NK-92 treated with Interleukin-12 subunit alpha and Interleukin-12 subunit beta, amount 100 ng/mL, for 24 hours (cell line): ENCODE results near the gene TRIM7.
"Not testable (repeated sequence)": the region's sequence is repeated elsewhere in the genome, so short reads cannot be mapped to it uniquely, and the experiment has no call there.

ENCODE experiments used
- DNase-seq: peaks from one replicate; lab custom pipeline; 2025; lab: John Stamatoyannopoulos, UW

Gene TRIM7

DNA sequence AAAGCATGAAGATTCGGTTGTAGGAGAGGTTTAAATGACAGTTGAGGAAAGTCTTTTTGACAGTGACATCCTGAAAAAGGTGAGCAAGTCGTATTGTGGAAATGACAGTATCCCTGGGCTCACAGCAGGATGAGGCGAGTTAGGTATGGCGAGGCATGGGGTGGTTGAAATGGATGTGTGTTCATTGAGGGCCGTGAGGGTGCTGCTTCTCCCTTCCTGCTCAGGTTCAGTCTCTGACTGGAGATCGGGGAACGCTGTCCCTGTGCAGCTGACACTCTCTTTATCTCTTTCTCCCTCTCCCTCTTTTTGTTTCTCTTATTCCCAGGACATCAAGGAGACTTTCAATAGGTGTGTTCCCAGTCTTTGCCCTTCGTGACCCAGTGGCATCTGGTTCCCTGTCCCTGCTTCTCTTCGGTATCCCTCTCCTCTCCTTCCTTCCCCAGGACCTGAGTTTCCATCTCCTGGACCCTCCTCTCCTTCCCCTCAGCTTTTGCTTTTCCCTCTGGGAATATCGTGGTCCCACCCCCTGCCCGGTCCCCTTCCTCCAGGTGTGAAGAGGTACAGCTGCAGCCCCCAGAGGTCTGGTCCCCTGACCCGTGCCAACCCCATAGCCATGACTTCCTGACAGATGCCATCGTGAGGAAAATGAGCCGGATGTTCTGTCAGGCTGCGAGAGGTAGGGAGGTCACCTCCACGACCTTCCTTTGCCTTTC lies 28.2 kb upstream of the TRIM7 start:
- DNase-seq: no peak

DNA sequence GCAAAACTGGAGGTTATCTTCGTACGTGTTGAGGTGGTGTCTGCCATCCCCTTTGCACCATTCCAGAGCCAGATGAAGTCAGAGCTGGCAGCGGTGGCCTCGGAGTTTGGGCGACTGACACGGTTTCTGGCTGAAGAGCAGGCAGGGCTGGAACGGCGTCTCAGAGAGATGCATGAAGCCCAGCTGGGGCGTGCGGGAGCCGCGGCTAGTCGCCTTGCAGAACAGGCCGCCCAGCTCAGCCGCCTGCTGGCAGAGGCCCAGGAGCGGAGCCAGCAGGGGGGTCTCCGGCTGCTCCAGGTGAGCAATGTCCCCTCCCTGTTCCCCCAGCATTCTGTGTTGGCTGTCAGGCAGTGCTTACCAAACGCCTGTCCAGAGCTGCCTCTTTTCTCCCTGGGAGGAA lies 27.6 kb upstream of the TRIM7 start:
- no peak for DNase-seq

DNA sequence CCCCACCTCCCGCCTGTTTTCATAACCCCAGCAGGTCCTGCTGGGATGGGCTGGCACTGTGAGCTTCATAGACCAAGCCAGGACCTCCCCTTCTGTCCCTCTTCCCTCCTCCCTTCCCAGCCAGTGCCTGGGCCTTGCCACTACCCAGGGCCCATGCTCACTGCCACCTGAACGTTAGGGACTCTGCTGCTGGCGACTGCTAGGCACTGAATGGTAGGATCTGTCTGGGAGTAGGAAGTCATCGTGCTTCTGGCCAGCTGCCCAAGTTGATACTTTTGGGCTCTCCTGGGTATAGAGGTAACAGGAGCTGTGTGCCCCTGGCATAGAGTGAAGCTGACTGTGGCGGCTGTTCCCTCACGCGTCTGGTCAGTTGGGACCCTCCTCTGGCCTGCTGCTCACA lies 26.4 kb upstream of the TRIM7 start:
- no peak for DNase-seq

DNA sequence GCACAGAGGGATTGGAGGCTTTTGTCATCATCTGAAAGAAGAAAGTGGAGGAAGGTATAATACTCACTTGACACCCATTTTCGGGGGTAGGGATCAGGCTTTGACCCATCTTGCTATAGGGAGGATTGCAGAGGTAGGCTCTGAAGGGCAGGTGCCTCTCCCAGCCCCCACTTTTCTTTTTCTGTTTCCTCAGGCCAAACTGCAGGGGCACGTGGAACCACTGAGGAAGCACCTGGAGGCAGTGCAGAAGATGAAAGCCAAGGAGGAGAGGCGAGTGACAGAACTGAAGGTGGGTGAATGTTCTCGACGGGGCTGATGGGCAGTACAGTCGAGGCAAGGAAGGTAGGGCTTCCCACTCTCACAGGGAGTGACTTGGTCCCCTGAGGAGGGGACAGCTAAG lies 25.6 kb upstream of the TRIM7 start:
- no peak for DNase-seq

DNA sequence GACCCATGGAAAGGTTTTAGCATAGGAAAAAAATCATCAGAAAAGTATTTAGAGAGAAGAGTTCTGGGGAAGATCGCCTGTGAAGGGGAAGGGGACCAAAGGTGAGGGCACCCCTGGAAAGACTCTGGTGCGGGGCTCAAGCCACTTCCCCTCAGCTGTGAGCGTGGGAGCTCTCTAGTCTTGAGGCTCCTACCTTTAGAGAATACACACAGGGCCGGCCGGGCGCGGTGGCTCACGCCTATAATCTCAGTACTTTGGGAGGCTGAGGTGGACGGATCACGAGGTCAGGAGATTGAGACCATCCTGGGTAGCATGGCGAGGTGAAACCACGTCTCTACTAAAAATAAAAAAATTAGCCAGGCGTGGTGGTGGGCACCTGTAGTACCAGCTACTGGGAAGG lies 25.0 kb upstream of the TRIM7 start:
- DNase-seq: no peak

DNA sequence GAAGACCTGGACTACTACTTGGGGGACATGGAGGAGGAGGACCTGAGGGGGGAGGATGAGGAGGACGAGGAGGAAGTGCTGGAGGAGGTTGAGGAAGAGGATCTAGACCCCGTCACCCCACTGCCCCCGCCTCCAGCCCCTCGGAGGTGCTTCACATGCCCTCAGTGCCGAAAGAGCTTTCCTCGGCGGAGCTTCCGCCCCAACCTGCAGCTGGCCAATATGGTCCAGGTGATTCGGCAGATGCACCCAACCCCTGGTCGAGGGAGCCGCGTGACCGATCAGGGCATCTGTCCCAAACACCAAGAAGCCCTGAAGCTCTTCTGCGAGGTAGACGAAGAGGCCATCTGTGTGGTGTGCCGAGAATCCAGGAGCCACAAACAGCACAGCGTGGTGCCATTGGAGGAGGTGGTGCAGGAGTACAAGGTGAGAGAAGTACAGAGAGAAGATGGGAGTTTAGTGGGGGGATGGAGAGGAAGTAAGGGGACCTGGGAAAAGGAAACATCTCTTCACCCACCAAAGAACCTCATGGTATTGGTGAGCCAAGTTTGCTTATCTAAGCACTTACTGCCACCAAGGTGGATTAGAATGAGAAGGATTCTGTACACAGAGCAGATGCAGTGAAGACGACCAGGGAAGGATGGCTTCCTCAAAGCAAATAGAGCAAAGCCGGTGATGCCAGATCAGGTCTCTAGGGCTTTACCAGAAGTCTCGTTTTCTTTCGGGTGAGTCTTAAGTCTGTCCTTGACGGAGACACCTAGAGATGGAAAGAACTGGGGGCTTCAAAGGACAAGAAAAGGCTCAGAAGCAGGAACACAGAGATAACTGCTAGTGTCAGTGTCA lies 19.6 kb upstream of the TRIM7 start:
- DNase-seq: no peak

DNA sequence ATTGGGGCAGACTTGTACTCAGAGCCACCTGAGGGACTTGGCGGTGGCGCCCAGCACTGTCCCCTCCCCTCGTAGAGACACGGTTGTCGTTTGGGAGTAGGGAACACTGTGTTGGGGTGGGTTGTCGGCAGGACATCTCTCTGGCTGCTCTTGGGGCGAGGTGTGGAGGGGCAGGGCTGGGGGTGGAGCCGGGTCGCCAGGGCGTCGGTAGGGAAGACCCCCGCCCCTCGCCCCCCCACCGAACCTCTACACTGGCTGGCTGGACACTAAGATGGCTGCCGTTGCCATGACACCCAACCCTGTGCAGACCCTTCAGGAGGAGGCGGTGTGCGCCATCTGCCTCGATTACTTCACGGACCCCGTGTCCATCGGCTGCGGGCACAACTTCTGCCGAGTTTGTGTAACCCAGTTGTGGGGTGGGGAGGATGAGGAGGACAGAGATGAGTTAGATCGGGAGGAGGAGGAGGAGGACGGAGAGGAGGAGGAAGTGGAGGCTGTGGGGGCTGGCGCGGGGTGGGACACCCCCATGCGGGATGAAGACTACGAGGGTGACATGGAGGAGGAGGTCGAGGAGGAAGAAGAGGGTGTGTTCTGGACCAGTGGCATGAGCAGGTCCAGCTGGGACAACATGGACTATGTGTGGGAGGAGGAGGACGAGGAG lies 18.9 kb upstream of the TRIM7 start:
- DNase-seq: no peak

DNA sequence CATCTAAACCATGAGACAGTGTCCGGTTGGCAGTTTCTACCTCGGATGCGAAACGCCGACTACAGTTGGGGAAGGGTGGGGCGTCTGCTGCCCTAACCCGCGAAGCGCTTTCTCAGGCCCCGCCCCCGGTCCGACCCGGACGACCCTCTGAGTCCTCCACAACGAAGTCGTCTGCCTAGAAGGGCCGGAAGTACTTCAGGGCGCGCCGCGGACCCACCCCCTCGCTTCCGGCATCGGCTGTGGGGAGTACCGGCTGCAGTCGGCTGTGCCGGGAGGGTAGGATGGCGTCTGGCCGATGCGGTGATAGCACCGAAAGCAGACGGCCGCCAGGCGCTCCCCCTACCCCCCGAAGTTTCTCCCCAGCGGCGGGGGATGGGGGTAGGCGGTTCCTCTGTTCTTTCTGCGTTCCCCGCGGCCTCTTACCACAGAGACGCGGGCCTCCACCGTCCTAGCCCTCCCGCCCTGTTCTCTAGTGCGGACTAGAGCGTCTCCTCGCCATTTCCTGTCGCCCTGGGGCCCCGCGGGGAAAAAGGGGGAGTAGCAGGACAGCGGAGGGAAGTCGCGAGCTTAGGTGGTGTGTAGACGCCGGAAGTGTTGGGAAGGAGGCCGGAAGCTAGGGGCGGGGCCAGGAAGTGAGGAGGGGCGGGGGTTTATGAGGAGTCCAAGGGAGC lies 18.2 kb upstream of the TRIM7 start, which contains the start of gene TRIM41:
TRIM41 (plus strand) TSS at position 224 of the 671 bp plus-strand sequence. CDS start 719 bp downstream, outside the sequence.
- no peak for DNase-seq

DNA sequence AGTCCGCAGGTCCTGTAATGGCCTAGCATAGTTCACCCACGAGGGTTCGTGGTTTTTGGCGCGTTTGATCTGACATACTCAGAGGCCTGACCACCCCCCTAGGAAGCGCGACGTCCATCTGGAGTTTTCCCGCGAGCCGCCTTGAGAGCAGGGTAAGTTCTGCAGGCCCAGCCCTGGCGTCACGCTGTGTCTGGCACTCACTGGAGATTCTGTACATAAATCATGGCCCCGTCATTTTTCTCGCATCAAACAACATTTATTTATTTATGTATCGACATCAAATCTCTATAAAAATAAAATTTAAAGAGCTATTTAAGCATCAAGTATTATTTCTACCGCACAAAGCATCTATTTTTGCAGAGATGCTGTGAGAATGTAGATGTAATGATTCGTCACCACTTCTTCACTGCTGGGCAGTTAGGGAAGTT lies 17.6 kb upstream of the TRIM7 start:
- no peak for DNase-seq

DNA sequence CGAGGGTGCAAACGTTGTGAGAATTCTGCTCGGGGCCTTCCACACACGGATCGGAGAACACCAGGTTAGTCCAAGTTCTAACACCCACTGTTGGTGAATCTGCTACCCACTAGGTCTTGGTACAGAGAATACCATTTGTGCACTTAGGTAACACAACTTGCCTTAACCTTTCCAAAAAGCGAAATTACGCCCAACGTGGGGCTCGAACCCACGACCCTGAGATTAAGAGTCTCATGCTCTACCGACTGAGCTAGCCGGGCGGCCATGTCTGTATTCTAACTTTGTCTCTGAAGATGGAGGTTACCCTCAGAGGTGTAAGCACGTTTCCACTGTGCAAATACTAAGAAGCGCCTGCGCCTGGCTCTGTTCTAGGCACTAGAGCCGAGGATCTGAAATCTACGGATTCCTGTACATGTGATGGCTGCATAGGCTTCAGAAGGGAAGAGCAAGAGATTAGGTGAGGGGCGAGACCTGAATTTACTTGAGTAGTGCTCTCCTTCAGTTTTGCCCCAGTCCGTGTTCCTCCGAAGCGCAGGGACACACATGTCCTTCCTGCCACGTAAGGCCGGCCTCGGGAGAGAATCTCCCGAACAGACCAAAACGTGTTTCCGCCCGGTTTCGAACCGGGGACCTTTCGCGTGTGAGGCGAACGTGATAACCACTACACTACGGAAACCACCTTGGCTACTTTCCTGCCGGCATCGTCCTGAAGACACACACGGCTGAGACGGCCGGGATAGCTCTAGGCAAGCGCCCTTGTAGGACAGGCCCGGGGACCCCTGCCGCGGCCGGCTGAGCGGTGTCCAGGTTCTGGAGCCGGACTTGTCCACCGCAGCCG lies 17.0 kb upstream of the TRIM7 start:
- no peak for DNase-seq

DNA sequence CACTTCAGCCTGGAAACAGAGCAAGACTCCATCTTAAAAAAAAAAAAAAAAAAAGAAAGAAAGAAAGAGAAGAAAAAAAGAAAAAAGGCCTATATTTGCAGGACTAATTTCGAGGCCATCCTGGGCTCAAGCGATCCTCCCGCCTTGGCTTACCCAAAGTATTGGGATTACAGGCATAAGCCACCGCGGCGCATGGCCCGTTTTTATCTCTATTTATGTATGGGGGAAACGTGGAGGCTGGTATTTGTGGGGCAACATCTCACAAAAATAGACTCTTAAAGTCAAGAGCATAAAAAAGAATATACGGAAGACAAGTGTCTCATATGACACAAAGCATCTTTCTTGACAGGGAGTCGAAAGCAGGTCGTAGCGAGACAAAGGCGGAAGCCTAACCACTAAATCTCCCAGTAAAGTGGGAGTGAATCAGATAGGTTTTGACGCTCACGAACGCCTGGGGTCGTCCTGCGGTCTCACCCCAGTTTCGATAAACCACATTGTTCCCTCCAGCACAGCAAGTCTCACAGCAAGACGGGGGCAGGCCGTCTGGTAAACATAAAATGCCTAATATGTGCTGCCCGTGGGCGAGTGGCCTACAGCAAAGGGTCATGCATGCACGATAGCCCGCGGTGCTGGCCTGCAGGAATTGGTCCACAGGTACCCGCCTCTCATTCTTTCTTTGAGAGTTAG lies 16.3 kb upstream of the TRIM7 start:
- DNase-seq: no peak

DNA sequence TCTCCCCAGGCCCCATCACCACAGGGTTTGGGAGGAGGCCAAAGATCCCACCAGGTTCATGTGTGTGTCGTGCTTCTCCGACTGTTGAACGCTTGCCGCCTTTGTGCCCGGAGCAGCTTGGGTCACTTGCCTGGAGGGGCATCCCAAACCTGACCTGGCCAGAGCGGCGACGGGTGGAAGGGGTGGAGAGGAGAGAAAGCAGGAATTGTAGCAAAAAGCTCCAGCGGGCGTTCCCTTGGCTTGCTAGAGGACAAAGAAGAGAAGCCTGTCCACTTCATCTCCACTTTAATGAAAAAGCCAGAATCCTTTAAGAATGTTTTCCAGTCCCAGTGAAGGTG lies 15.2 kb upstream of the TRIM7 start:
- DNase-seq: no peak

DNA sequence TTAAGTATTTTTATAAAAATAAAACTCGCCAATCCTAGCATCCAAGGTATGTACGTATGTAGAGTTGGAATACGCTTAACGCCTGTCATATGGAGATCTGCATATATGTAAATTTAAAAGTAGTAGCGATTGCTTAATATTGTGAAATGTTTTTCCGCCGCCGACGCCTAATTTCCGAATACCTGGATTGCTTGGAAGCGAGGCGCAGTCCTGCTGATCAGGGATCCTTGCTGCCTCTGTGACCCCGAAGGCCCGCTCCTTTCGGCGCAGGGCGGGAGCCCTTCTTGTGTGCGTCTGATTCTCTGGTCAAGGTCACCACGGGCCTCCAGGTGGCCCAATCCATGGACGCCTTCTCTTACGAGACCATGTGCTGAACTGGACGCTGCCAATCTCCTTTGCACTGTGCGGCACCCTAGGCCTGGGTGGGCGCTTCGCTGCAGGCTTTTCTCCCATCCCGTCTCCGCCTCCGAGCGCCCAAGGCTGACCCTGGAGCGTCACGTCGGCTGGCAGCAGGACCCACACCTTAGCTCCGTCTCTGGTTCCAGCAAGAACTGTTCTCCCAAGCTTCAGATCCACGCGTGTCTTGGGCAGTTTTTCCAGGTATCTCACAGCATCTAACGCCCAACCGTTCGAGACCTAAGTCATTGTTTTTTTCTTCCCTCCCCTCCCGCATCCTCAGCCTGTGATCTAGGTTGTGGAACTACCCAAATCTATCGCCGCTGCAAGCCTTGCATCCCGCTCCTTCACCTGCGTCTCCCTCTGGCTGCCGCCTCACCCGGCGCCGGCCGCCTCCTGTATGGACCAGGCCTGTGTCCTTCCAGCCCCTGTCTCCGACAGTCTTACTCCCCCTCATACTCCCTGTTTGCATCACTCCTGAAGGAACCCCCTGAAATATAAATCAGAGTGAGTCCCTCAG lies 14.5 kb upstream of the TRIM7 start:
- DNase-seq: no peak

DNA sequence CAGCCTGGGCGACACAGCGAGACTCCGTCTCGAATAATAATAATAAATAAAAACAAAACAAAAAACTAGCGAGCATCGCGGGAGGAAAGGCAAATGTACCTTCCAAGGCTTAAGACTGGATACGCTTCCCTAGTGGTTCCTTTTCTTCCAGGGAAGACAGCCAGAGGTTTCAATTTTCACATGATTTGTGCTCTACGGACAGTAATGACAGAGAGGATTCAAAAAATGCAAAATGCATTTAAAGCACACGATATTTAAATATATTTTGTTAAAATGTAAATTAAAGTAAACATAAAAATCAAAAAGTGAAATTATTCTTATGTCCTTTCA lies 13.8 kb upstream of the TRIM7 start:
- DNase-seq: no peak

DNA sequence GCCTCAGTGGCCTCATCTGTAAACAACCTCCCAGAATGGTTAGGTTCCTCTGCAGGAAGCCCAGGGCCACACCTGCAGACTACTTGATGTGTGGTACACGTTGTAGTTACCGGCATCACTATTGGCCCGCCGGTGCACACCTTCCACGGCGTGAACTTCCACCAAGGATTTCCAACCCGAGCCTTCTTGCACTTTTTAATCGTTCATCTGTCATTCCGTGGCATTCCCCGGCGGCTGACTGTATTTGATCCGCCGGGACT lies 12.7 kb upstream of the TRIM7 start:
- DNase-seq: no peak

DNA sequence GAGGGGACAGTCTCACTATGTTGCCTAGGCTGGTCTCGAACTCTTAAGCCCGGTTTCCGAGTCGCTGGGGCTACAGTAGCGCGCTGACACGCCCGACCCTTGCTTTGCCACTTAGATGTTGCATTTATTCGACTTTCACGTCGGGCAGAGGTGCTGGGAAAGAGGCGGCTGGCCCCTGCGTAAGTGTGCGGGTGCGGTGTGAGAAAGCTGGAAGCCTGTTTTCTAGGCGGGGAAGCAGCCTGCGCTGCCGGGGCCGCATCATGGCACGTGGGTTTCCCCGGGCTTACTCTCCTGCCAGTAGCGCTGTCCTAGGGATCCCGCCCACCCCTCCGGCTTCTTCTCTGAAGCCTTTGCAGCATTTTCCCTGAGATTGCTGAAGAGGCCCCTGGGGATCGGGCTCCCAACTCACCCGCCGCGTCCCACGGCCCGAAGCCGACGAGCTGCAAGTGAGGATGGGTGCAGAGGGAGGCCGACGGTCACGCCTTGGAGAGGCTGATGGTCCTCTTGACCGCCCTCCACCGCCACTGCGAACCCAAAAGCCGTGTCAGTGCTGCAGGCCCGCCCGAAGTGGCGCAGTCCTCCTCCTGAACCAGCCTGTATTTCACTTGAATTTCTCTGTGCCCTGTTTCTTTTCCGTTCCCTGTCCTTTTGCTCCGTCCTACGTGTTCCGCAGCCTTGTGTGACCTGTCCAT lies 12.3 kb upstream of the TRIM7 start:
- no peak for DNase-seq

DNA sequence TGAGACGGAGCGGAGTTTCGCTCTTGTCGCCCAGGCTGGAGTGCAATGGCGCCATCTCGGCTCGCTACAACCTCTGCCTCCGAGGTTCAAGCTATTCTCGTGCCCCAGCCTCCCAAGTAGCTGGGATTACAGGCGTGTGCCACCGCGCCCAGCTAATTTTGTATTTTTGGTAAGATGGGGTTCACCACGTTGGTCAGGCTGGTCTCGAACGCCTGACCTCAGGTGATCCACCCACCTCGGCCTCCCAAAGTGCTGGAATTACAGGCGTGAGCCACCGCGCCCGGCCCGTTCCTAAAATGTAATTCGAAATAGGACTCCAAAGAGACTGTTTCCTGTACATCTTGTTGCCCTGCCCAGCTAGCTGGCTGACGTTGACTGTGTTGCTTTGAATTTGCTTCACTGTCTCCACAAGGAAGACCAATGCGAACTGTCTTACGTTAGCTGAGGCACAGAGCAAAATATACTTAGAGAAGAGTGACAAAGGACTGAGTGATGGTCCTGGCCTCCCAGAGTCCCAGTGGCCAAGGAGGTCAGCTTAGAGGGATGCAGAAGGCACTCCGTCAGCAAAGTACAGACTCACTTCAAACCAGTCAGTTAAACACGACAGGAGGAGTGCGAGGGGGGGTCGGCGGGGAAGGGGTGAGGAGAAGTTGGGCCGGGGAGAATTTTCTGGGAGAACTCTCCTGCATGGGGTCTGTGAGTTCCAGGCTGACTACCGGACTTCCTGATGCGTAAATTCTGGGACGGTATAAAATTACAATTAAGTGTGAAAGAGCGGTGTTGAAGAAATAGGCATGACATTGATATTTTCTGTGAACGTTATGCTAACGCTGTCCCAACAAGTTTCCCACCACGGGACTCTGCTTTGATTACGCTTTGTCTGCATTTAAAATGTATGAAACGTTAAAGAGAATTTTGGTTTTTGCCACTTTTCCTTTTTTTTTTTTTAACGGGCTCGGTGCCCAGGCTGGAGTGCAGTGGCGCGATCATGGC lies 11.3 kb upstream of the TRIM7 start:
- no peak for DNase-seq

DNA sequence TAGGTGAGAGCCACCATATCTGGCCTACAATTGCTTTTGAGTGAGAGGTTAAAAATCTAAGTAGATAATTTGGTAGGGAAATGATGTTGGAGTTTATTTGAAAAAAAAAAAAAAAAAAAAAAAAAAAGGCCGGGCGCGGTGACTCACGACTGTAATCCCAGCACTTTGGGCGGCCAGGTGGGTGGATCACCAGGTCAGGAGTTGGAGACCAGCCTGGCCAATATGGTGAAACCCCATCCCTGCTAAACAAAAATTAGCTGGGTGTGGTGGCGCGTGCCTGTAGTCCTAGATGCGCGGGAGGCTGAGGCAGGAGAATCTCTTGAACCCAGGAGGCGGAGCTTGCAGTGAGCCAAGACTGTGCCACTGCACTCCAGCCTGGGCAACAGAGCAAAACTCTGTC lies 9.3 kb upstream of the TRIM7 start:
- not testable (repeated sequence) for DNase-seq
